Activated naive CD8-positive, alpha-beta T cell (primary cell): ENCODE measurements around the gene MEDAG.

Experiments used
- H3K27ac Mint-ChIP-seq: one replicate; pipeline ENCODE4 v1.8.0; 2021; ENCODE audit warnings: mixed read lengths
- H3K27me3 Mint-ChIP-seq: one replicate; pipeline ENCODE4 v1.8.0; 2021; ENCODE audit warnings: mixed read lengths
- H3K36me3 Mint-ChIP-seq: one replicate; pipeline ENCODE4 v1.8.0; 2021; ENCODE audit warnings: mixed read lengths
- H3K4me1 Mint-ChIP-seq: one replicate; pipeline ENCODE4 v1.8.0; 2021; ENCODE audit warnings: low read depth, mixed read lengths
- H3K4me3 Mint-ChIP-seq: one replicate; pipeline ENCODE4 v1.8.0; 2021; ENCODE audit warnings: mild to moderate bottlenecking, mixed read lengths
- H3K9me3 Mint-ChIP-seq: one replicate; pipeline ENCODE4 v1.8.0; 2021; ENCODE audit warnings: low read depth, mixed read lengths

MEDAG gene

GRCh38 chr13:30934803-30935202 is 28.7 kb downstream of the MEDAG start:
- peaks cover 4% of the 10 kb centered on the region for H3K9me3 Mint-ChIP-seq
- no peak overlapping the region for H3K27ac Mint-ChIP-seq
- H3K27me3 Mint-ChIP-seq, result peaks cover 30% of the 10 kb centered on the region
- no peaks in the 10 kb centered on the region for H3K36me3 Mint-ChIP-seq
- H3K4me3 Mint-ChIP-seq, result no peak overlapping the region
- H3K4me1 Mint-ChIP-seq, result no peaks in the 10 kb centered on the region

GRCh38 chr13:30936971-30937370 is 30.9 kb downstream of the MEDAG start:
- Mint-ChIP-seq H3K27ac (no peak overlapping the region), H3K9me3 (peaks cover 4% of the 10 kb centered on the region), H3K4me1 (no peaks in the 10 kb centered on the region), H3K27me3 (peaks cover 20% of the 10 kb centered on the region), H3K36me3 (no peaks in the 10 kb centered on the region), H3K4me3 (no peak overlapping the region)

- Mint-ChIP-seq H3K36me3 (no peaks in the 10 kb centered on the region), H3K4me3 (no peak overlapping the region), H3K9me3 (peaks cover 3% of the 10 kb centered on the region), H3K27me3 (peaks cover 8% of the 10 kb centered on the region), H3K4me1 (no peaks in the 10 kb centered on the region), H3K27ac (no peak overlapping the region)
Observed at GRCh38 chr13:30943881-30944280, 37.8 kb downstream of the MEDAG start.

GRCh38 chr13:30957258-30957943 is 51.3 kb downstream of the MEDAG start:
- no peaks in the 10 kb centered on the region for H3K36me3 Mint-ChIP-seq
- H3K4me1 Mint-ChIP-seq, result no peaks in the 10 kb centered on the region
- peaks cover 15% of the 10 kb centered on the region for H3K9me3 Mint-ChIP-seq
- peaks cover 28% of the 10 kb centered on the region for H3K27me3 Mint-ChIP-seq
- no peak overlapping the region for H3K27ac Mint-ChIP-seq
- H3K4me3 Mint-ChIP-seq, result no peak overlapping the region

GRCh38 chr13:30959678-30960077 is 53.6 kb downstream of the MEDAG start:
- Mint-ChIP-seq H3K4me3 (no peak overlapping the region), H3K4me1 (no peaks in the 10 kb centered on the region), H3K27ac (no peak overlapping the region), H3K9me3 (peaks cover 15% of the 10 kb centered on the region), H3K36me3 (no peaks in the 10 kb centered on the region), H3K27me3 (peaks cover 18% of the 10 kb centered on the region)

GRCh38 chr13:30963791-30964190 is 57.7 kb downstream of the MEDAG start:
- Mint-ChIP-seq H3K4me1 (no peaks in the 10 kb centered on the region), H3K36me3 (no peaks in the 10 kb centered on the region), H3K9me3 (peaks cover 9% of the 10 kb centered on the region), H3K27ac (no peak overlapping the region), H3K27me3 (peaks cover 9% of the 10 kb centered on the region), H3K4me3 (no peak overlapping the region)

GRCh38 chr13:30965380-30965779 is 59.3 kb downstream of the MEDAG start:
- Mint-ChIP-seq H3K9me3 (no peaks in the 10 kb centered on the region), H3K4me3 (no peak overlapping the region), H3K36me3 (no peaks in the 10 kb centered on the region), H3K27me3 (peaks cover 13% of the 10 kb centered on the region), H3K27ac (no peak overlapping the region), H3K4me1 (no peaks in the 10 kb centered on the region)

GRCh38 chr13:30966101-30966500 is 60.0 kb downstream of the MEDAG start:
- H3K36me3 Mint-ChIP-seq, result no peaks in the 10 kb centered on the region
- peaks cover 13% of the 10 kb centered on the region for H3K27me3 Mint-ChIP-seq
- no peak overlapping the region for H3K27ac Mint-ChIP-seq
- no peak overlapping the region for H3K4me3 Mint-ChIP-seq
- H3K4me1 Mint-ChIP-seq, result no peaks in the 10 kb centered on the region
- no peaks in the 10 kb centered on the region for H3K9me3 Mint-ChIP-seq

GRCh38 chr13:30968846-30969245 is 62.8 kb downstream of the MEDAG start:
- no peak overlapping the region for H3K4me3 Mint-ChIP-seq
- H3K9me3 Mint-ChIP-seq, result no peaks in the 10 kb centered on the region
- H3K4me1 Mint-ChIP-seq, result no peaks in the 10 kb centered on the region
- no peak overlapping the region for H3K27ac Mint-ChIP-seq
- H3K27me3 Mint-ChIP-seq, result peaks cover 15% of the 10 kb centered on the region
- no peaks in the 10 kb centered on the region for H3K36me3 Mint-ChIP-seq

- H3K27ac Mint-ChIP-seq, result no peak overlapping the region
- H3K9me3 Mint-ChIP-seq, result no peaks in the 10 kb centered on the region
- H3K4me1 Mint-ChIP-seq, result no peaks in the 10 kb centered on the region
- H3K36me3 Mint-ChIP-seq, result no peaks in the 10 kb centered on the region
- H3K4me3 Mint-ChIP-seq, result no peak overlapping the region
- H3K27me3 Mint-ChIP-seq, result peaks cover 13% of the 10 kb centered on the region
Observed at GRCh38 chr13:30971575-30971974, 65.5 kb downstream of the MEDAG start.

- Mint-ChIP-seq H3K4me1 (no peaks in the 10 kb centered on the region), H3K27me3 (peaks cover 16% of the 10 kb centered on the region), H3K4me3 (no peak overlapping the region), H3K36me3 (no peaks in the 10 kb centered on the region), H3K9me3 (no peaks in the 10 kb centered on the region), H3K27ac (no peak overlapping the region)
Observed at GRCh38 chr13:30972888-30973377, 66.9 kb downstream of the MEDAG start.

GRCh38 chr13:30974350-30974749 is 68.3 kb downstream of the MEDAG start:
- Mint-ChIP-seq H3K4me3 (no peak overlapping the region), H3K4me1 (no peaks in the 10 kb centered on the region), H3K36me3 (no peaks in the 10 kb centered on the region), H3K9me3 (no peaks in the 10 kb centered on the region), H3K27me3 (peaks cover 12% of the 10 kb centered on the region), H3K27ac (no peak overlapping the region)
